CD14-positive monocyte (primary cell): ENCODE data around the gene NDUFB5. TPM values are rescaled to one million over a fixed set of nuclear protein-coding genes. Genes with fewer than 3 reads are reported as not detected.

ENCODE experiments used
- DNase-seq, 3 donors: peaks; one replicate each; pipeline ENCODE4 v3.0.0-alpha.2; 2011 to 2022
- H2AFZ ChIP-seq: 2 replicates; pipeline ENCODE4 v1.6.0; 2012; ENCODE audit warnings: mild to moderate bottlenecking, low read depth, low read length, inconsistent platforms; ENCODE audit not compliant: insufficient read depth, poor library complexity, severe bottlenecking
- H3K27ac ChIP-seq, 2 donors: 1 replicate in 1 of 2; 2 replicates in 1 of 2; pipeline ENCODE4 v1.5.1; 2012 to 2013; ENCODE audit warnings: low read length in 2 of 2, control low read depth in 1 of 2, inconsistent platforms in 1 of 2, low read depth in 1 of 2, mild to moderate bottlenecking in 1 of 2
- H3K27me3 ChIP-seq, 2 donors: one replicate each; pipeline versions ENCODE4 v1.6.0 to v1.6.1; 2011 to 2013; ENCODE audit warnings: low read length in 2 of 2; ENCODE audit not compliant: control insufficient read depth in 2 of 2, insufficient read depth in 2 of 2
- H3K36me3 ChIP-seq, 2 donors: replicated peaks in 1 of 2; 1 replicate in 1 of 2; 2 replicates in 1 of 2; pipeline versions ENCODE4 v1.5.1 to v1.6.1; 2012 to 2013; ENCODE audit warnings: low read length in 2 of 2, control low read depth in 1 of 2, inconsistent platforms in 1 of 2, mild to moderate bottlenecking in 1 of 2; ENCODE audit not compliant: insufficient read depth in 2 of 2, control insufficient read depth in 1 of 2
- H3K4me1 ChIP-seq, 2 donors: 1 replicate in 1 of 2; 2 replicates in 1 of 2; pipeline versions ENCODE4 v1.5.1 to v1.6.1; 2012 to 2013; ENCODE audit warnings: low read length in 2 of 2, control low read depth in 1 of 2, inconsistent platforms in 1 of 2, mild to moderate bottlenecking in 1 of 2, moderate library complexity in 1 of 2; ENCODE audit not compliant: insufficient read depth in 2 of 2, control insufficient read depth in 1 of 2
- H3K4me2 ChIP-seq: replicated peaks from 2 replicates; pipeline ENCODE3; 2012; ENCODE audit warnings: low read length, moderate library complexity, mild to moderate bottlenecking; ENCODE audit not compliant: poor library complexity, severe bottlenecking; ENCODE audit errors: extremely low read depth
- H3K4me3 ChIP-seq, 3 experiments: fragments of 200-600 bp in 1 of 3; sonication (generic) in 1 of 3; replicated peaks in 1 of 3; 1 replicate in 2 of 3; 2 replicates in 1 of 3; pipeline ENCODE4 v1.5.1; 2011 to 2013; ENCODE audit warnings: low read length in 3 of 3, mild to moderate bottlenecking in 3 of 3, control low read depth in 2 of 3, low read depth in 2 of 3, inconsistent platforms in 1 of 3, moderate library complexity in 1 of 3
- H3K79me2 ChIP-seq: 2 replicates; pipeline ENCODE4 v1.6.0; 2012; ENCODE audit warnings: mild to moderate bottlenecking, control low read depth, inconsistent platforms, low read length, moderate library complexity; ENCODE audit not compliant: insufficient read depth
- H3K9ac ChIP-seq: 2 replicates; pipeline ENCODE4 v1.6.0; 2017; ENCODE audit warnings: low read length, mild to moderate bottlenecking; ENCODE audit not compliant: insufficient read depth, poor library complexity, severe bottlenecking
- H3K9me3 ChIP-seq, 2 donors: replicated peaks in 1 of 2; 1 replicate in 1 of 2; 2 replicates in 1 of 2; pipeline versions ENCODE4 v1.5.1 to v1.6.1; 2012 to 2013; ENCODE audit warnings: low read length in 2 of 2, control low read depth in 1 of 2; ENCODE audit not compliant: control insufficient read depth in 1 of 2, insufficient read depth in 1 of 2
- H4K20me1 ChIP-seq: 2 replicates; pipeline ENCODE4 v1.6.0; 2012; ENCODE audit warnings: mild to moderate bottlenecking, low read length, control low read depth, moderate library complexity; ENCODE audit not compliant: insufficient read depth
- H3K27ac Mint-ChIP-seq, 7 donors: one replicate each; pipeline ENCODE4 v1.8.0; 2020; ENCODE audit warnings: mild to moderate bottlenecking in 7 of 7, mixed read lengths in 7 of 7, moderate library complexity in 6 of 7, inconsistent platforms in 2 of 7
- H3K27me3 Mint-ChIP-seq, 3 donors: one replicate each; pipeline ENCODE4 v1.8.0; 2021 to 2022; ENCODE audit warnings: low read depth in 3 of 3, mild to moderate bottlenecking in 3 of 3, mixed read lengths in 3 of 3, moderate library complexity in 3 of 3, inconsistent platforms in 1 of 3
- H3K36me3 Mint-ChIP-seq, 2 donors: one replicate each; pipeline ENCODE4 v1.8.0; 2020; ENCODE audit warnings: mixed read lengths in 2 of 2, inconsistent platforms in 1 of 2, mild to moderate bottlenecking in 1 of 2
- H3K4me1 Mint-ChIP-seq: one replicate; pipeline ENCODE4 v1.8.0; 2020; ENCODE audit warnings: mild to moderate bottlenecking, mixed read lengths
- H3K4me3 Mint-ChIP-seq, 2 donors: one replicate each; pipeline ENCODE4 v1.8.0; 2020; ENCODE audit warnings: mild to moderate bottlenecking in 2 of 2, mixed read lengths in 2 of 2, moderate library complexity in 1 of 2
- H3K9me3 Mint-ChIP-seq, 7 donors: one replicate each; pipeline ENCODE4 v1.8.0; 2020 to 2022; ENCODE audit warnings: mixed read lengths in 7 of 7, mild to moderate bottlenecking in 6 of 7, moderate library complexity in 6 of 7, inconsistent platforms in 2 of 7
- WGBS: methylation state at CpG from one replicate; pipeline ENCODE4 v1.1.5; 2013; ENCODE audit warnings: missing lambda C conversion rate; ENCODE audit not compliant: insufficient coverage; 5-methylcytosine and 5-hydroxymethylcytosine counted together
- intact Hi-C, 2 donors: fragments of 100-400 bp; cut with micrococcal nuclease; formaldehyde crosslinking; loops; one replicate each; pipeline versions ENCODE4 v1.15.0 to v1.15.1; 2023
- polyA plus RNA-seq, 3 donors: library from polyadenylated mRNA; depleted of rRNA in 1 of 3; unstranded in 2 of 3; stranded (reverse) in 1 of 3; fragments of 300-500 nt in 2 of 3; fragments of >200 nt in 1 of 3; fragmentation: Illumina TruSeq in 2 of 3; gene quantifications; 1 replicate in 2 of 3; 2 replicates in 1 of 3; pipeline ENCODE4 v1.2.3, GENCODE V29; 2012 to 2021
- TF ChIP-seq, protein P1 (sequence below): fragments of 200-600 bp; IDR thresholded peaks from one replicate; pipeline ENCODE4 v1.8.0; 2022; ENCODE audit warnings: antibody characterized with exemption, mild to moderate bottlenecking

NDUFB5 gene
- polyA plus RNA-seq, 3 donors, result 30.8 to 144 (median 132) TPM

DNA sequence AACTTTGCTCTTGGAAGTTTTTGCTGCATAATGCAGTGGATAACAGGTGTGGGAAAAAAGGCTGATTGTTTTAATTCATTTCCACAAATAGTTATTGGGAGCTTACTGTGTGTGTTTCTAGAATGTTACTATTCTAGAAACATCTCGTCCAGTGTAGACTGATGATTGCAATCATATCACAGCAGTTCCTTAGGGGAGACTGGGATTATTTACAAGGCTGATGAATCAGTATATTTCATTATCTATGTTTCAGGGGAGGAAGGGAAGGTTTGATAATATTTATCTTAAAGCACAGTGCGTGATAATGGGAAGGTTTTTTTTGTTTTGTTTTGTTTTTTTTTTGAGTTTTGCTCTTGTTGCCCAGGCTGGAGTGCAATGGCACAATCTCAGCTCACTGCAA is 50.6 kb downstream of the NDUFB5 start:
- intact Hi-C loops, result no loop called here
- H2AFZ ChIP-seq, result no peak overlapping the region
- no peaks in the 10 kb centered on the region for H4K20me1 ChIP-seq
- TF ChIP-seq, protein P1, sequence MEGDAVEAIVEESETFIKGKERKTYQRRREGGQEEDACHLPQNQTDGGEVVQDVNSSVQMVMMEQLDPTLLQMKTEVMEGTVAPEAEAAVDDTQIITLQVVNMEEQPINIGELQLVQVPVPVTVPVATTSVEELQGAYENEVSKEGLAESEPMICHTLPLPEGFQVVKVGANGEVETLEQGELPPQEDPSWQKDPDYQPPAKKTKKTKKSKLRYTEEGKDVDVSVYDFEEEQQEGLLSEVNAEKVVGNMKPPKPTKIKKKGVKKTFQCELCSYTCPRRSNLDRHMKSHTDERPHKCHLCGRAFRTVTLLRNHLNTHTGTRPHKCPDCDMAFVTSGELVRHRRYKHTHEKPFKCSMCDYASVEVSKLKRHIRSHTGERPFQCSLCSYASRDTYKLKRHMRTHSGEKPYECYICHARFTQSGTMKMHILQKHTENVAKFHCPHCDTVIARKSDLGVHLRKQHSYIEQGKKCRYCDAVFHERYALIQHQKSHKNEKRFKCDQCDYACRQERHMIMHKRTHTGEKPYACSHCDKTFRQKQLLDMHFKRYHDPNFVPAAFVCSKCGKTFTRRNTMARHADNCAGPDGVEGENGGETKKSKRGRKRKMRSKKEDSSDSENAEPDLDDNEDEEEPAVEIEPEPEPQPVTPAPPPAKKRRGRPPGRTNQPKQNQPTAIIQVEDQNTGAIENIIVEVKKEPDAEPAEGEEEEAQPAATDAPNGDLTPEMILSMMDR, result no peak
- no peaks in the 10 kb centered on the region for H3K9me3 ChIP-seq
- peaks cover 0 to 2% (median 0%) of the 10 kb centered on the region in 7 donors for H3K9me3 Mint-ChIP-seq
- no peaks in the 10 kb centered on the region for H3K36me3 ChIP-seq
- H3K4me1 ChIP-seq, result peaks cover 15 to 25% of the 10 kb centered on the region in 2 donors
- H3K27ac Mint-ChIP-seq, result no peak overlapping the region
- peaks cover 28% of the 10 kb centered on the region for H3K4me1 Mint-ChIP-seq
- no peak overlapping the region for H3K4me3 Mint-ChIP-seq
- H3K79me2 ChIP-seq, result no peaks in the 10 kb centered on the region
- peaks cover 0 to 5% of the 10 kb centered on the region in 2 donors for H3K36me3 Mint-ChIP-seq
- H3K27ac ChIP-seq, result no peak overlapping the region
- H3K27me3 ChIP-seq, result peaks cover 0 to 21% of the 10 kb centered on the region in 2 donors
- no peak overlapping the region for H3K4me2 ChIP-seq
- no peak for DNase-seq
- WGBS, result 100% methylated on average over 1 of the region's 2 CpGs
- H3K4me3 ChIP-seq, result no peak overlapping the region
- peaks cover 14 to 34% (median 21%) of the 10 kb centered on the region in 3 donors for H3K27me3 Mint-ChIP-seq
- H3K9ac ChIP-seq, result no peak overlapping the region

DNA sequence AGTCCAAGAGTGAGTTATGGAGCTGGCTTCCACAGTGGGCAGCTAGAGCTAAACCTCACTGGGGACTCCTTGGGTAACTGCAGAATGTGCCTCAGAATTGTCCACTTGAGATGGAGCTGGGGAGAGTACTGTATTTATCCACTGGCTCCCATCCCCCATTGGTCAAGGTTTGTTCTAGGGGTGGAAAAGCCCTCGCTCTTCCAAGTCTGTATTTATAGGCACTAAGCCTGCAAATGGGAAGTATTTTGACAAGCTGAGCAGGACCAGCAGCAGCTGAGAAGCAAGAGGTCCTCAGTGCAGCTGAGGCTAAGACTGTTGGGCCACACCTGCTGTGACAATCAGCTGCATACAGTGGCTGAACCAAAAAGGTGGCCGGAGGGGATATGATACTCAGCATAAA is 54.0 kb downstream of the NDUFB5 start:
- H3K4me3 ChIP-seq, result no peak overlapping the region
- H4K20me1 ChIP-seq, result no peaks in the 10 kb centered on the region
- no peaks in the 10 kb centered on the region for H3K36me3 ChIP-seq
- H3K27ac Mint-ChIP-seq, result no peak overlapping the region
- peaks cover 0 to 3% of the 10 kb centered on the region in 2 donors for H3K36me3 Mint-ChIP-seq
- no CpG with 5 or more reads among the region's 2 CpGs for WGBS
- H3K4me3 Mint-ChIP-seq, result no peak overlapping the region
- H3K9me3 ChIP-seq, result no peaks in the 10 kb centered on the region
- H3K27ac ChIP-seq, result no peak overlapping the region
- no peak overlapping the region for H2AFZ ChIP-seq
- H3K4me1 ChIP-seq, result peaks cover 11 to 13% of the 10 kb centered on the region in 2 donors
- H3K4me1 Mint-ChIP-seq, result peaks cover 15% of the 10 kb centered on the region
- no peak for DNase-seq
- H3K9ac ChIP-seq, result no peak overlapping the region
- intact Hi-C loops, result no loop called here
- TF ChIP-seq, protein P1, result no peak
- peaks cover 0 to 6% of the 10 kb centered on the region in 2 donors for H3K27me3 ChIP-seq
- H3K4me2 ChIP-seq, result no peak overlapping the region
- H3K27me3 Mint-ChIP-seq, result peaks cover 4 to 12% (median 9%) of the 10 kb centered on the region in 3 donors
- H3K9me3 Mint-ChIP-seq, result peaks cover 0 to 2% (median 0%) of the 10 kb centered on the region in 7 donors
- peaks cover 3% of the 10 kb centered on the region for H3K79me2 ChIP-seq
